Muscle of arm (tissue), 12 donors: ENCODE measurements around the gene PKIG. TPM values are rescaled to one million over a fixed set of nuclear protein-coding genes. Genes with fewer than 3 reads are reported as not detected.

Experiments used
- DNase-seq: peaks from one replicate; pipeline ENCODE4 v3.0.0-alpha.2; 2013
- polyA plus RNA-seq, 12 donors: library from polyadenylated mRNA; unstranded; fragments of 120-200 nt; gene quantifications; one replicate each; pipeline ENCODE4 v1.2.1, GENCODE V29; 2013; ENCODE audit not compliant: insufficient read length in 12 of 12

The PKIG gene
- polyA plus RNA-seq, 12 donors = 37.8 to 59.4 (median 46.1) TPM; not detected in 1

- DNase-seq = no peak
These were observed 32.1 kb downstream of the PKIG start for GRCh38 chr20:44614525-44614924.

DNA sequence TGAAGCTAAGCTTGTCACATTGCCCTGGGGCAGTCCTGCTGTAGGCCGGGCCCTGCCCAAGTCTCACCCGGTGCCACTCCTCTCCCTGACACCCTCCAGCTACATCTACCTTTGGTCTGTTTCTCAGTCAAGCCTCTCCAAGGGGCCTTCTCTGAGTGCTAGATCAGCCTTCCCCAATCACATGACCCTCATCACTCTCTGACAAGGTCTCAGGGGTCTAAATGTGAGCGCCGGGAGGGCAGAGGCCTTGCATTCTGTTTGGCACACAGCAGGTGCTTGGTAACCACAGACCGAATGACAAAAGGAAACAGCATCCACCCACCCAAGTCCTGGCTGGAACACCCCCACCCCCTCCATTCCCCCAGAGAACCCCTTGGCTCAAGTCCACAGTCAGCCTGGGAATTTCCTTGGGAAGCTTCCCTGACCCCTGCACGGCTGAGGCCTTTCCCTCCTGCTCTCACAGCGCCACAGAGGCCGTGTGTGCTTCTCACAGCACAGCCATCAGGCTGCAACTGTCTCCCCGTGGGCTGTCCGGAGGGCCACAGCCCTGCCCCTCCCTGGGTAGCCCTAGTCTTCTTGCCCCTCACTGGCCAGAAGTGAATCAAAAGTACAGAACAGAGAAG is 32.9 kb downstream of the PKIG start:
- no peak for DNase-seq

DNA sequence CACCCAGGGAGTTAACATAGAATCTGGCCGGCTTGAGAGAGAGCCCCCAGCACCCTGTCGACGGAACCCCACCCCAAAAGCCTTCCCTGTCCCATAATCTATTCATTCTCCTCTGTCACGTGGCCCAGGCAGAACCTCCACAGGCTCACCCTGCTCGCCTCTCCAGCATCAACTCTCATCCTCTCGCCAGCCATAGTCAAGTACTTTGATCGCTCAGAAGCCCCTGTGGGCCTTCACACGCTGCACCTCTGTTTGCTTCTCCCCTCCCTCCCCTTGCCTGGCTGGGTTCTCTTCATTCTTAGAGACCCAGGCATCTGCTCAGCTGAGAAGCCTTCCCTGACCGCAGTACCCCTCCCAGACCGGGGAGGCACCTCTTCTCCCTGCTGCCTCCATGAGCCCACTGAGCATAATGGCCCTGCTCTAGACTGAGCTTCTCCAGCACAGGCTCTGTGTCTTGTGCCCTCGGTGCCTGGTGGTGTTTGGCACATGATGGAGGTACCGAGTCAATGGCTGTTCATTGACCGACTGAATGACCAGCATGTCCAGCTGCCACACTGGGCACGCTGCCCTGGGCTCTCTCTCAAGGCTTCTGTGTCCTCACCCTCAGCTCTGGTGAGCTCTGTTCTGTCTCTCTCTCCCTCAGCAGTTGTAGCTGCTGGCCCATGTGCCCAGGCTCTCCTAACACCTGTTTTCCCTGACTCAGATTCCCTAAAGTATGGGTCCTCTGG is 33.7 kb downstream of the PKIG start:
- no peak for DNase-seq

DNA sequence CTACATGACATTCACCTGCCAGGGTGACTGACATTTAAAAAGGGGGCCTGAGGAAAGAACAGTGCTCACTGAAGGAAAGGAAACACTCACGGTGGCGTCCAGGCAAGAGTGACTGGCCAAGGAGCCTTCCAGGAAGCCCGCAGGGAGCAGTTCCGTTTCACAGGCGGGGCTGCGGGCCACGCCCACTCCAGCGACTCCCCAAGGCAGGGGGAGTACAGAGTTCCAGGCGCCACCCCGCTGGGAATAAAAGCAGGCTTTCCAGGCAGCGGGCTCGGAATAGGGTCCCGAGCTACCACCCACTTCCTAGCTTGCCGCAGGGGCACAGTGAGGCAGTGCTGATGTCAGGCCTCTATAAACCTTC is 34.2 kb downstream of the PKIG start:
- no peak for DNase-seq

DNA sequence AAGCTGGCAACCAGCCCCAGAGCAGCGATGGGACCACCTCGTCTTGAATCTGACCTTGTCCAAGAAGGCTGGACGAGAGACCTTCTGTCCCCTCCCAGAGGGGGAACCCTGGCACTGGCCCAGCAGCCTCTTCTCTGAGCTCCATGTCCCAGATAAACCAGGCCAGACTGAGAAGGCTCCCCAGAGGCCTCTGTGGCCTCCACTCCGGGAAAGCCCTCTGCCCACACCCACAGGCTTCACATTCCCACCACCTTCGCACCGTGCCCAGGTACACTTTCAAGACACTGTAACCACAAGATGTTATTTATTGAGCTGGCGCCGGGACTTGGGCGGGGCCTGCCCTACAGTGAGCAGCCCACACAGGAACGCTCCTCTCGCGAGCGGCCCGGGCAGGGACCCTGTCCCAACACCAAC is 35.9 kb downstream of the PKIG start:
- no peak for DNase-seq

DNA sequence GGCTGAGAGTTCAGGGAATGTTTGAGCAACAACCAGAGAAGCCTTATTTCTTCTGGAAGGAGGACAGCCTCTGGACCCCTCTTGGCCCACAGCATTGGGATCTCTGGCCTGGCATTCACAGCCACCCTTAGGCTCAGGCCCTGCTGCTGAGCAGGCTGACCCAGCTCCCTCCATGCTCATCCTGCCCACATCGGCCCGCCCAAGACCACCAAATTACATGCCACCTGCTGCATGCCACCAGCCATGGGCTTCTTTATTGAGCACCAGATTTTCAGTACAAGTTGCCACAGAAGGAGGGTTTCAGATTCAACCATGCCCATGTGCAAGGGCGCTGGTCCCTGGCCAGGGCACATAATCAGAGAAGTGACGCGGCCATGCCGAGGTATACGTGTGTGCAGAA is 36.9 kb downstream of the PKIG start:
- no peak for DNase-seq

DNA sequence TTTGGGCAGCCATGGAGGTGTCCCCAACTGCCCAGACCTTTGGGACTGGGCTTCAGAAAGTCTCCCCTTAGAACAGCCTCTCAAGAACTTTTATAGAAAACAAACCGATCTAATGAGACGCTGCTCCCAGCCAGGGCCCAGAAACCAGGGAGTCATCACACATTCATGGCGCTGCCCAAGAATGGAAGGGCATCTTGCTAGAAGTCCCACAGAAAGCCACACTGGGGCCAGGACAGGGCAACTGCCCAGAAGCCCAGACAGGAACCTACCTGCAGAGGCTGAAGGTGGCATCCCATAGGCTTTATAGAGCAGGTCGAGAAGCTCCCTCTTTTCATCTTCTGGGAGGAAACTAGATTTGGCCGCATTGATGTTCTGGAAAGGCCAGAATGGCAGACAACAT is 37.7 kb downstream of the PKIG start:
- no peak for DNase-seq

DNA sequence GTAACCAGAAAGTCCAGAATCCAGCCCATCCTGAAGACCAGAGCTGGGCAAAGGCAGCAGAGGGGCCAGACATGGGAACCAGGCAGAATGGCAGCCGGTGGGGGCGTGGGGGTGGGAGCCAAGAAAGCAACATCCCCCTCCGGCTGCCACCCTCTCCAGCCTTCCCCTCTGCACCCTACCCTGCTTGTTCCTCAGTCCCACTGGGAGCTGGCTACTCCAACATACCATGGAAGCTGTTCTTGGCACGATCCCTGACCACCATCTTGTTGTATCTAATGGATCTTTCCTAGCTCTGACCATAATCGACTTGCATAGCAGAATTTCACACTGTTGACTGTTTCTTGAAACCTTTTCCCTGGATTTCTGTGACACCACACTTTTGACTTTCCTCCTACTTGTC is 38.9 kb downstream of the PKIG start:
- no peak for DNase-seq

DNA sequence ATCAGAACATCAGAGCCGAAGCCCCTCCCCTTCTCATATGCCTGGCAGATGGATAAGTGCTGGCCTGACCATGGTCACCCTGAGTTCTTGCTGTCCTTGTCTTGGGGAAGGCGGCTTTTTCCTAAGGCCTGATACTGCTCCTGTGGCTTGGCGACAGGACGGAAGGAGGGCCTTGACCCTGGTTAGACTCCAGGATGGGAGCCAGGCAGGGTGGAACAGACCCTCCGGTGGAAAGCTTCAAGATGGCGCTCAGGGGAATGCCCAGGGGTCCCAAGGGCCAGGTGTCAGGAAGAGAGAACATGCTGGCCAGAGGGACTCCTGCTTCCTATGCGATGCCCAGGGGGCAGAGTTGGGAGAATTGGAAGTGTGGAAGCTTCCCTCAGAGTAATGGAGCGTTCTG is 39.6 kb downstream of the PKIG start:
- DNase-seq = no peak

- no peak for DNase-seq
These were observed 40.3 kb downstream of the PKIG start for GRCh38 chr20:44622501-44623270.

DNA sequence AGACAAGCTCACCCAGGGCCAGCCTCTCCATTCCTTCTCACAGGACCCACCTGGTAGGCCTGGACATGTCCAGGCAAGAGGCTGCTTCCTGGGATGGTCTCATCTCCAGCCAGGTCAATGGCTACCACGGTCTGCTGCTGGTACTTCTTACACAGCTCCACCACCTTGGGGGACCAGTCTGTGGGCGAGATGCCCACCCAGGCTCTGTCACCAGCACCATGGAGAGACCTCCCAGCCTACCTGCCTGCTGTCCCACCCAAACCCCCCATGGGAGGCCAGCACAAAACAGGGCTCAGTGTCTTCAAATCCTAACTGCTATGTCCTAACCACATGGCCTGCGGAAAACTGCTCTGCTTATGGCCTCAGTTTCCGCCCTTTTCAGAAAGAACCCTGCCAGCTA is 41.8 kb downstream of the PKIG start:
- DNase-seq = no peak

DNA sequence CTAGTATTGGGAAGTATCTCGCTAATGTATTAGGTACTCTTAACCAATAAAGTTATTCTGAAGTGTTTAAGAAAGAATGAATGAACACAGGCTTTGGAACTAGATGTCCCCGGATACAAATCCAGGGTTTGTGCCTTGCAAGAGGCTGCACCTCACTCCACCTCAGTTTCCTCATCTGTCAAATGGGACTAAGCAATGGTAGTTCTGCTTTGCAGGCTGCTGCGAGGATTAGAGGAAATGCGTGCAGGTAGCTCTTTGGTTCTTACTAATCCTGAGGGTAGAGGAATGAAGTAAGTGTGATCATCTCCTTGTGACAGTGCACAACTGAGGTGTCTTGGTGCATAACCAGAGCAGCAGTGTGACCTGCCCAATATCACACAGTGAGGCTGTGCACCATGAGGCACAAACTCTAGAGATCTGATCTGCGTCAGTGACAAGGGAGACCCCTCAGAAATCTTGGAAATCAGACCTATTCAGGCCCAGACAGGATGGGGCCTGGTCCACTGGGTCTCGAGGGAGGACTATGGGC is 42.4 kb downstream of the PKIG start:
- no peak for DNase-seq

- no peak for DNase-seq
These were observed 43.0 kb downstream of the PKIG start for GRCh38 chr20:44625361-44625760.

- no peak for DNase-seq
These were observed 43.9 kb downstream of the PKIG start for GRCh38 chr20:44626278-44626677.

DNA sequence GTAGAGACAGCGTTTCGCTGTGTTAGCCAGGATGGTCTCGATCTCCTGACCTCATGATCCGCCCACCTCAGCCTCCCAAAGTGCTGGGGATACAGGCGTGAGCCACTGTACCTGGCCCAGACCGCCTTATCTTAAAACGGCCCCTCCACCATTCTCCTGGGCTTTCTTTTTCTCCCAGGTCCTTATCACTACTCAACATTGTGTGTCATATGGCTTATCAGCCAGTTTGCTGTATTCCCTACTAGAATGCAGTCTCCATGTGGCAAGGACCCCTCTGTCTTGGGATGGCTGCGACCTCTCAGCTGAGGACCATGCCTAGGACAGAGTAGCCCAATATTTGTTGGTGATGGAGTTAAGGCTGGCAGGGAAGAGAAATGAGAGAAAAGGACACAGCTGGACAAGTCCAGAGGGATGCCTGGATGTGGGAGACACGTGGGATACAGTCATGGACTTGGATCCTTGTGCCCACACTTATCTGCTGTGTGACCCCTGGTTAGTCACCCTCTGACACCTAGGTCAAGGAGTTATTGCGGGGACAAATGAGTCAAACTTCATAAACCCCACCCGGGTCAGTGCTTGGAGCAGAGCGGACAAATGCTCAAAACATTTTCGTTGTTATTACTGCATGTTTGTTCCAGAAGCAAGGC is 45.1 kb downstream of the PKIG start:
- DNase-seq = no peak

- DNase-seq = no peak
These were observed 46.6 kb downstream of the PKIG start for GRCh38 chr20:44629017-44629385.

GRCh38 chr20:44629542-44629941 is 47.2 kb downstream of the PKIG start:
- no peak for DNase-seq

GRCh38 chr20:44630297-44630696 is 47.9 kb downstream of the PKIG start:
- no peak for DNase-seq

- DNase-seq = no peak
These were observed 49.8 kb downstream of the PKIG start for GRCh38 chr20:44632103-44632752.

DNA sequence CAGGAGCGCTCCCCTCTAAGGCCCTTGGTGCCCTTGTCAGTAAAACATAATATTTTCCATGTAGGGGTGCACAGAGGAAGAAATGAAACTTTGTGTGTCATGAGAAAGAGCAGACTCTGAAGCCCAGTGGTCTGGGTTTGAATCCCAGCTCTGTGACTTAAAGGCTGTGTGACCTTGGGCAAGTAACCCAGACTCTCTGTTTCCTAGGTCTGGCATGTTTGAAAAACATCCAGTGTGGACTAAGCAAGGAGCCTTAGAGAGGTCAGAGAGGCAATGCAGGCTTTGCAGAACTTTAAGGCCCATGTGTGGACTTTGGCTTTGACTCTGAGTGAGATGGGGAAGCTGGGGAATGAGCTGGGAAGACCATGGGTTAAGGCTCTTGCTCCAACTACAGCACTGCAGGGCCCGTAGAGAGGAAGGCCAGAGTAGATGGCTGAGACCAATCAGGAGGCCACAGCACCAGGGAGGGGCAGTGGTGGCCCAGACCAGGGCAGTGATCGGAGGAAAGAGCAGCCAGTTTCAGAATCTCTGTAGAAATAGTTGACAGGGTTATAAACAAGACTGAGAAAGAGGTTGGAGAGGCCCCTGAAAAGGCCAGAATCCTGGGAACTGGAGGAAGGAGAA is 50.9 kb downstream of the PKIG start:
- no peak for DNase-seq

GRCh38 chr20:44633872-44634600 is 51.7 kb downstream of the PKIG start:
- DNase-seq = no peak
